WERI-Rb-1 (cell line): ENCODE data around the gene TNC.

Source experiments
- DNase-seq: peaks from one replicate; pipeline ENCODE4 v3.0.0-alpha.2; 2020
- H3K27ac ChIP-seq: fragments of 250-450 bp; sonication (Bioruptor Pico); 2 replicates; pipeline ENCODE4 v1.5.1; 2020; ENCODE audit warnings: mild to moderate bottlenecking, moderate library complexity
- H3K27me3 ChIP-seq: fragments of 250-450 bp; sonication (Bioruptor Pico); 2 replicates; pipeline ENCODE4 v1.5.1; 2021; ENCODE audit warnings: mild to moderate bottlenecking, low read depth, moderate library complexity; ENCODE audit not compliant: insufficient read depth, severe bottlenecking
- H3K36me3 ChIP-seq: fragments of 250-450 bp; sonication (Bioruptor Pico); 2 replicates; pipeline ENCODE4 v1.5.1; 2020; ENCODE audit warnings: mild to moderate bottlenecking, moderate library complexity
- H3K4me3 ChIP-seq: 2 replicates; pipeline ENCODE4 v1.5.1; 2011; ENCODE audit warnings: low read depth, mild to moderate bottlenecking, control low read depth, low read length
- H3K9me3 ChIP-seq: fragments of 250-450 bp; sonication (Bioruptor Pico); 2 replicates; pipeline ENCODE4 v1.5.1; 2021; ENCODE audit warnings: mild to moderate bottlenecking, moderate library complexity; ENCODE audit not compliant: severe bottlenecking
- CTCF ChIP-seq: IDR thresholded peaks from 2 replicates; pipeline ENCODE4 v1.5.1; 2011; ENCODE audit warnings: low read depth, mild to moderate bottlenecking, control low read depth, inconsistent platforms, low read length

Gene TNC

GRCh38 chr9:115161446-115161845 lies 43.5 kb upstream of the TNC start:
- no peaks in the 10 kb centered on the region for H3K36me3 ChIP-seq
- H3K27ac ChIP-seq = no peak overlapping the region
- H3K9me3 ChIP-seq = no peaks in the 10 kb centered on the region
- TF ChIP-seq CTCF = no peak
- DNase-seq = no peak
- H3K4me3 ChIP-seq = no peak overlapping the region
- no peaks in the 10 kb centered on the region for H3K27me3 ChIP-seq

GRCh38 chr9:115158661-115159481 lies 40.9 kb upstream of the TNC start:
- DNase-seq = no peak
- no peaks in the 10 kb centered on the region for H3K36me3 ChIP-seq
- no peak overlapping the region for H3K4me3 ChIP-seq
- no peaks in the 10 kb centered on the region for H3K27me3 ChIP-seq
- TF ChIP-seq CTCF = no peak
- no peak overlapping the region for H3K27ac ChIP-seq
- H3K9me3 ChIP-seq = no peaks in the 10 kb centered on the region

GRCh38 chr9:115157245-115157674 lies 39.3 kb upstream of the TNC start:
- no peak for DNase-seq
- TF ChIP-seq CTCF = no peak
- no peaks in the 10 kb centered on the region for H3K9me3 ChIP-seq
- H3K36me3 ChIP-seq = no peaks in the 10 kb centered on the region
- H3K27ac ChIP-seq = no peak overlapping the region
- no peaks in the 10 kb centered on the region for H3K27me3 ChIP-seq
- H3K4me3 ChIP-seq = no peak overlapping the region

GRCh38 chr9:115155037-115155436 lies 37.1 kb upstream of the TNC start:
- H3K9me3 ChIP-seq = no peaks in the 10 kb centered on the region
- no peaks in the 10 kb centered on the region for H3K27me3 ChIP-seq
- H3K4me3 ChIP-seq = no peak overlapping the region
- no peak for DNase-seq
- H3K27ac ChIP-seq = no peak overlapping the region
- no peak for TF ChIP-seq CTCF
- no peaks in the 10 kb centered on the region for H3K36me3 ChIP-seq

- no peak for DNase-seq
- Histone ChIP-seq H3K27me3 (no peaks in the 10 kb centered on the region), H3K36me3 (no peaks in the 10 kb centered on the region), H3K27ac (no peak overlapping the region), H3K4me3 (no peak overlapping the region), H3K9me3 (no peaks in the 10 kb centered on the region)
- no peak for TF ChIP-seq CTCF
These were observed 36.7 kb upstream of the TNC start for GRCh38 chr9:115154617-115155016.

- H3K27me3 ChIP-seq = no peaks in the 10 kb centered on the region
- DNase-seq = no peak
- no peak overlapping the region for H3K27ac ChIP-seq
- no peaks in the 10 kb centered on the region for H3K9me3 ChIP-seq
- no peak overlapping the region for H3K4me3 ChIP-seq
- H3K36me3 ChIP-seq = no peaks in the 10 kb centered on the region
- no peak for TF ChIP-seq CTCF
These were observed 34.4 kb upstream of the TNC start for GRCh38 chr9:115152281-115152820.
